Panc1 (cell line): Measurements from ENCODE around the gene DLG3. TPM values are rescaled to one million over a fixed set of nuclear protein-coding genes. Genes with fewer than 3 reads are reported as not detected.

Source experiments
- ATAC-seq: fragments of 200-7000 bp; cut with Tn5 transposase; 2 replicates; pipeline ENCODE4 v1.9.1; 2020; ENCODE audit warnings: mild to moderate bottlenecking, moderate library complexity
- BruUV-seq: library from RNA; stranded (reverse); fragments of 400-500 nt; replicated peaks from 2 replicates; lab custom pipeline; 2021; lab: Mats Ljungman, UMichigan
- CTCF ChIA-PET: fragments of 300-600 bp; sonication (Branson Sonifier 250); formaldehyde crosslinking; loops from one replicate; lab custom pipeline; 2022; ENCODE audit warnings: antibody characterized with exemption; lab: Charles Lee
- POLR2A ChIA-PET: fragments of 300-600 bp; sonication (Branson Sonifier 250); formaldehyde crosslinking; loops from one replicate; lab custom pipeline; 2022; ENCODE audit warnings: antibody characterized with exemption; lab: Charles Lee
- DNase-seq: peaks from one replicate; pipeline ENCODE4 v3.0.0-alpha.2; 2010; ENCODE audit warnings: low read depth, low spot score
- H3K27ac ChIP-seq: 2 replicates; pipeline ENCODE4 v1.5.1; 2011; ENCODE audit warnings: mild to moderate bottlenecking, low read length, inconsistent platforms
- H3K27me3 ChIP-seq: fragments of 200-500 bp; sonication (Bioruptor generic); 2 replicates; pipeline ENCODE4 v1.6.0; 2014; ENCODE audit warnings: low read length, inconsistent platforms; ENCODE audit not compliant: control insufficient read depth, insufficient read depth
- H3K36me3 ChIP-seq: fragments of 200-500 bp; sonication (Bioruptor generic); 2 replicates; pipeline ENCODE4 v1.5.1; 2014; ENCODE audit warnings: inconsistent platforms, mild to moderate bottlenecking, low read length, moderate library complexity; ENCODE audit not compliant: control insufficient read depth, insufficient read depth
- H3K4me1 ChIP-seq: 2 replicates; pipeline ENCODE4 v1.5.1; 2011; ENCODE audit warnings: inconsistent platforms, mild to moderate bottlenecking, low read length, moderate library complexity; ENCODE audit not compliant: control insufficient read depth, insufficient read depth
- H3K4me3 ChIP-seq, 2 experiments: 2 replicates each; pipeline ENCODE4 v1.5.1; 2011 to 2012; ENCODE audit warnings: low read depth in 2 of 2, low read length in 2 of 2, mild to moderate bottlenecking in 2 of 2, inconsistent platforms in 1 of 2, moderate library complexity in 1 of 2
- H3K9me3 ChIP-seq: fragments of 200-500 bp; sonication (Bioruptor generic); 2 replicates; pipeline ENCODE4 v1.5.1; 2014; ENCODE audit warnings: low read depth, mild to moderate bottlenecking, inconsistent platforms, low read length, moderate library complexity; ENCODE audit not compliant: control insufficient read depth, insufficient read depth
- POLR2AphosphoS5 ChIP-seq: IDR thresholded peaks from 2 replicates; pipeline ENCODE4 v1.6.1; 2012; ENCODE audit warnings: mild to moderate bottlenecking, low read depth, low read length, moderate library complexity
- SIN3A ChIP-seq: IDR thresholded peaks from 2 replicates; pipeline ENCODE4 v1.6.1; 2012; ENCODE audit warnings: low read depth, mild to moderate bottlenecking, low read length, moderate library complexity, borderline replicate concordance; ENCODE audit not compliant: insufficient read depth
- TCF7L2 ChIP-seq: IDR thresholded peaks from 2 replicates; pipeline ENCODE4 v1.6.1; 2011; ENCODE audit warnings: mild to moderate bottlenecking, low read depth, low read length, inconsistent platforms
- in situ Hi-C: cut with HindIII; loops from 2 replicates; pipeline ENCODE4 v1.10.0; 2016; ENCODE audit warnings: low sequenced_read_pairs, low pct_unique_long_range_greater_than_20kb
- intact Hi-C: fragments of 100-400 bp; cut with micrococcal nuclease; formaldehyde crosslinking; loops from one replicate; pipeline ENCODE4 v1.10.0; 2022; ENCODE audit not compliant: unreplicated experiment
- total RNA-seq: library from RNA; stranded (reverse); gene quantifications from one replicate; pipeline ENCODE4 v1.2.1, GENCODE V29; 2021; ENCODE audit not compliant: unreplicated experiment
- TF ChIP-seq, protein P1 (sequence below): fragments of 450-650 bp; IDR thresholded peaks from 2 replicates; pipeline ENCODE4 v1.5.1; 2017; ENCODE audit warnings: mild to moderate bottlenecking
- TF ChIP-seq, protein P2 (sequence below), 2 experiments: IDR thresholded peaks; 2 replicates each; pipeline ENCODE4 v1.6.1; 2011 to 2012; ENCODE audit warnings: low read depth in 2 of 2, control low read depth in 1 of 2, low read length in 1 of 2, mild to moderate bottlenecking in 1 of 2, moderate library complexity in 1 of 2; ENCODE audit not compliant: insufficient read depth in 1 of 2

Gene DLG3
- total RNA-seq, 1 experiment from 2014 or later = 3.0 TPM

DNA sequence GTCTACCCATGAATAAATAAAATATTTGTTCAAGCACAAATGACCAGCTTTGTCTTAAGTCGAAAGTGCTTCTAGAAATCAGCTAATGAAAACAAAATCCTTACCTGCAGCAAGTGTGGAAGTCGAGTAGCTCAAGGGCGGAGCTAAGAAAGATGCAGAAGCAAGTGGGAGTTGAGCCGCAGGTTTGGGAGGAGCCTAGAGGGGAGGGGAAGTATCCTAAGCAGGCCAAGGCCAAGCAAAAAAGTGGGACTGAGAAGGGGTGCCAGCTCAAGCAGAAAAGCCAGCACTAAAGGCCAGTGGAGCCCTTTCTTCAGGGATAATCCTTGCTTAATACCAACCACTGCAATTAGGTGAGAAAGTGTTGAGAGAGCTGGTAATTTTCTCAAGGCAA, 60.8 kb downstream of the DLG3 start:
- POLR2A ChIA-PET = no interaction called here
- intact Hi-C loops (no loop called here), in situ Hi-C loops (no loop called here)
- no peaks in the 10 kb centered on the region for H3K4me1 ChIP-seq
- H3K27ac ChIP-seq = no peak overlapping the region
- ATAC-seq = no peak
- DNase-seq = no peak
- CTCF ChIA-PET = no interaction called here
- H3K27me3 ChIP-seq = no peaks in the 10 kb centered on the region
- TF ChIP-seq, protein P1, sequence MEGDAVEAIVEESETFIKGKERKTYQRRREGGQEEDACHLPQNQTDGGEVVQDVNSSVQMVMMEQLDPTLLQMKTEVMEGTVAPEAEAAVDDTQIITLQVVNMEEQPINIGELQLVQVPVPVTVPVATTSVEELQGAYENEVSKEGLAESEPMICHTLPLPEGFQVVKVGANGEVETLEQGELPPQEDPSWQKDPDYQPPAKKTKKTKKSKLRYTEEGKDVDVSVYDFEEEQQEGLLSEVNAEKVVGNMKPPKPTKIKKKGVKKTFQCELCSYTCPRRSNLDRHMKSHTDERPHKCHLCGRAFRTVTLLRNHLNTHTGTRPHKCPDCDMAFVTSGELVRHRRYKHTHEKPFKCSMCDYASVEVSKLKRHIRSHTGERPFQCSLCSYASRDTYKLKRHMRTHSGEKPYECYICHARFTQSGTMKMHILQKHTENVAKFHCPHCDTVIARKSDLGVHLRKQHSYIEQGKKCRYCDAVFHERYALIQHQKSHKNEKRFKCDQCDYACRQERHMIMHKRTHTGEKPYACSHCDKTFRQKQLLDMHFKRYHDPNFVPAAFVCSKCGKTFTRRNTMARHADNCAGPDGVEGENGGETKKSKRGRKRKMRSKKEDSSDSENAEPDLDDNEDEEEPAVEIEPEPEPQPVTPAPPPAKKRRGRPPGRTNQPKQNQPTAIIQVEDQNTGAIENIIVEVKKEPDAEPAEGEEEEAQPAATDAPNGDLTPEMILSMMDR = no peak
- TF ChIP-seq TCF7L2 (no peak), SIN3A (no peak), POLR2AphosphoS5 (no peak)
- TF ChIP-seq, protein P2, sequence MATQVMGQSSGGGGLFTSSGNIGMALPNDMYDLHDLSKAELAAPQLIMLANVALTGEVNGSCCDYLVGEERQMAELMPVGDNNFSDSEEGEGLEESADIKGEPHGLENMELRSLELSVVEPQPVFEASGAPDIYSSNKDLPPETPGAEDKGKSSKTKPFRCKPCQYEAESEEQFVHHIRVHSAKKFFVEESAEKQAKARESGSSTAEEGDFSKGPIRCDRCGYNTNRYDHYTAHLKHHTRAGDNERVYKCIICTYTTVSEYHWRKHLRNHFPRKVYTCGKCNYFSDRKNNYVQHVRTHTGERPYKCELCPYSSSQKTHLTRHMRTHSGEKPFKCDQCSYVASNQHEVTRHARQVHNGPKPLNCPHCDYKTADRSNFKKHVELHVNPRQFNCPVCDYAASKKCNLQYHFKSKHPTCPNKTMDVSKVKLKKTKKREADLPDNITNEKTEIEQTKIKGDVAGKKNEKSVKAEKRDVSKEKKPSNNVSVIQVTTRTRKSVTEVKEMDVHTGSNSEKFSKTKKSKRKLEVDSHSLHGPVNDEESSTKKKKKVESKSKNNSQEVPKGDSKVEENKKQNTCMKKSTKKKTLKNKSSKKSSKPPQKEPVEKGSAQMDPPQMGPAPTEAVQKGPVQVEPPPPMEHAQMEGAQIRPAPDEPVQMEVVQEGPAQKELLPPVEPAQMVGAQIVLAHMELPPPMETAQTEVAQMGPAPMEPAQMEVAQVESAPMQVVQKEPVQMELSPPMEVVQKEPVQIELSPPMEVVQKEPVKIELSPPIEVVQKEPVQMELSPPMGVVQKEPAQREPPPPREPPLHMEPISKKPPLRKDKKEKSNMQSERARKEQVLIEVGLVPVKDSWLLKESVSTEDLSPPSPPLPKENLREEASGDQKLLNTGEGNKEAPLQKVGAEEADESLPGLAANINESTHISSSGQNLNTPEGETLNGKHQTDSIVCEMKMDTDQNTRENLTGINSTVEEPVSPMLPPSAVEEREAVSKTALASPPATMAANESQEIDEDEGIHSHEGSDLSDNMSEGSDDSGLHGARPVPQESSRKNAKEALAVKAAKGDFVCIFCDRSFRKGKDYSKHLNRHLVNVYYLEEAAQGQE (IDR thresholded peaks at IDR 0.05; ENCODE audit: insufficient read depth in 1 of 2, low read depth in 2 of 2, low read length in 1 of 2) = no peak
- H3K36me3 ChIP-seq = no peaks in the 10 kb centered on the region
- no TSS peak for BruUV-seq
- no peak overlapping the region for H3K4me3 ChIP-seq
- H3K9me3 ChIP-seq = no peaks in the 10 kb centered on the region

DNA sequence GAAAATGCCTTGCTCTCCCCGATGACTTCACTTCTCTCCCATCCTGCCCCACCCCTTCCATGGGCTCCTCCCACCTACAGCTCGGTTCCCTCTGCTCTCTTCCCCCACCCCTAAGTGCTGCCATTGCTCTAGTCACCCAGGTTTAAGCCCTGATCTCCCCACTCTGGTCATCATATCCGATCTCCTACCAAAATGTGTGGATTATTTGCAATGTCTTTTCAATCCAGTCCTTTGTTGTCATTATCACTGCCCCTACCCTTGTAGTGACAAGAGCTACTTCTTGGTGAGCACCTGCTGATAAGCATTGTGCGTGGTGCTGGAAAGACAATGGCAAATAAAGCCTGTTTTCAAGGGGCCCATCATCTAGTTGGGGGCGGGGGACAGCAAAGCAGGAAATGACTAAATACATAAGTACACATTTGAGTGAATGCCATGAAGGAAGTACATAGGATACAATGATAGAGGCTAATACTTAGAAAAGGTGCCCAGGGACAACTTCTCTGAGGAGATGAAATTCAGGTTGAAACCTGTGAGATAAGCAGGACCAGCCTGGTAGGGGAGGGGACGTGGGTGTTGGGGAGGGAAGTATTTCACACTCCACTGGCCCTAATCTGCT, 63.8 kb downstream of the DLG3 start:
- no peaks in the 10 kb centered on the region for H3K4me1 ChIP-seq
- in situ Hi-C loops = no loop called here
- no peaks in the 10 kb centered on the region for H3K36me3 ChIP-seq
- no TSS peak for BruUV-seq
- no peaks in the 10 kb centered on the region for H3K27me3 ChIP-seq
- intact Hi-C loops = no loop called here
- ATAC-seq (no peak), DNase-seq (no peak)
- CTCF ChIA-PET = no interaction called here
- no peaks in the 10 kb centered on the region for H3K9me3 ChIP-seq
- no peak overlapping the region for H3K4me3 ChIP-seq
- no peak for TF ChIP-seq TCF7L2
- no peak for TF ChIP-seq POLR2AphosphoS5
- TF ChIP-seq, protein P1 = no peak
- POLR2A ChIA-PET = no interaction called here
- H3K27ac ChIP-seq = no peak overlapping the region
